ENCODE measurements around the gene SKP2.

DNA sequence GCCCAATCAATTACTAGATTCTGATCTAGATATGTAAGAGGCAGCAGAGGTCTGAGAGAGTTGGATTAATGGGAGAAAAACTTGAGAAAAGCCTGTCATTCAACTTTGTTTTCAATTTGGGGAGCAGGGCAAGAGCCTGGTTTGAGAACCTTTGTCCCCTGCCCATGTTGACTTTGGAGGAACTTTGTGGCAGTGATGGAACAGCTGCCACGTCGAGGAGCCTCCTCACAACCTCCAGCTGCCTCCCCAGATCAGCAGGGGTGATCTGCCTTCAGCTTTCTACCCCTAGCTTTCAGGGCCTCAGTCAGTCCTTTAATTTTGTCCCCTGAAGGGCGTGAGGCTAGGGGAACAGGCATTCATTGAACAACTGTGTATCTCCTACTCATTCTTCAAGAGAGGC lies 8.7 kb downstream of the SKP2 start:
- no peak for TF ChIP-seq POLR2A (IDR thresholded peaks at IDR 0.05; ENCODE audit: low read length)
- TF ChIP-seq GATA1 (IDR thresholded peaks at IDR 0.05; ENCODE audit: low read depth, low read length), result no peak

Measured in erythroblast (primary cell).